Measurements from ENCODE around the gene LAMC1. TPM values are rescaled to one million over a fixed set of nuclear protein-coding genes. Genes with fewer than 3 reads are reported as not detected.
A peak's percentile ranks its signal among the peaks of the same experiment; 100 is the strongest.

Gene LAMC1
- total and polyA plus RNA-seq, 5 donors from 2014 or later, result 1.1 TPM; not detected in 4

GRCh38 chr1:183178545-183178944 is 155.3 kb downstream of the LAMC1 start:
- Histone ChIP-seq H3K4me3 (ENCODE audit: low read depth, low read length) (no peak overlapping the region), H3K27ac (ENCODE audit: insufficient read depth, low read length, poor library complexity, severe bottlenecking) (no peak overlapping the region), H3K9me3 (ENCODE audit: control insufficient read depth in 2 of 2, low read length in 2 of 2) (no peaks in the 10 kb centered on the region), H3K36me3 (ENCODE audit: control insufficient read depth, insufficient read depth, low read length) (no peaks in the 10 kb centered on the region), H3K27me3 (ENCODE audit: control insufficient read depth, insufficient read depth, low read length) (no peaks in the 10 kb centered on the region), H3K4me1 (ENCODE audit: control insufficient read depth, insufficient read depth, low read length, poor library complexity, severe bottlenecking) (no peaks in the 10 kb centered on the region)
- H3K27me3 Mint-ChIP-seq, result no peaks in the 10 kb centered on the region
- H3K36me3 Mint-ChIP-seq, result no peaks in the 10 kb centered on the region
- ATAC-seq (ENCODE audit: low read depth in 2 of 2) (no peak), DNase-seq (no peak)
- no peak overlapping the region for H3K4me3 Mint-ChIP-seq
- H3K27ac Mint-ChIP-seq, result no peak overlapping the region
- peaks cover 0 to 9% (median 0%) of the 10 kb centered on the region in 4 donors for H3K4me1 Mint-ChIP-seq
- H3K9me3 Mint-ChIP-seq, result no peaks in the 10 kb centered on the region

- peaks cover 1% of the 10 kb centered on the region for H3K27me3 Mint-ChIP-seq
- Histone ChIP-seq H3K4me3 (ENCODE audit: low read depth, low read length) (no peak overlapping the region), H3K36me3 (ENCODE audit: control insufficient read depth, insufficient read depth, low read length) (no peaks in the 10 kb centered on the region), H3K4me1 (ENCODE audit: control insufficient read depth, insufficient read depth, low read length, poor library complexity, severe bottlenecking) (no peaks in the 10 kb centered on the region), H3K27ac (ENCODE audit: insufficient read depth, low read length, poor library complexity, severe bottlenecking) (no peak overlapping the region), H3K9me3 (ENCODE audit: control insufficient read depth in 2 of 2, low read length in 2 of 2) (no peaks in the 10 kb centered on the region), H3K27me3 (ENCODE audit: control insufficient read depth, insufficient read depth, low read length) (no peaks in the 10 kb centered on the region)
- H3K4me3 Mint-ChIP-seq, result no peak overlapping the region
- H3K4me1 Mint-ChIP-seq, result peaks cover 0 to 9% (median 0%) of the 10 kb centered on the region in 4 donors
- ATAC-seq (ENCODE audit: low read depth in 2 of 2) (no peak), DNase-seq (no peak)
- H3K9me3 Mint-ChIP-seq, result no peaks in the 10 kb centered on the region
- no peaks in the 10 kb centered on the region for H3K36me3 Mint-ChIP-seq
- H3K27ac Mint-ChIP-seq, result no peak overlapping the region
Observed at GRCh38 chr1:183179033-183179432, 155.8 kb downstream of the LAMC1 start.

GRCh38 chr1:183180218-183180617 is 157.0 kb downstream of the LAMC1 start:
- no peaks in the 10 kb centered on the region for H3K36me3 ChIP-seq (ENCODE audit: control insufficient read depth, insufficient read depth, low read length)
- no peaks in the 10 kb centered on the region for H3K4me1 ChIP-seq (ENCODE audit: control insufficient read depth, insufficient read depth, low read length, poor library complexity, severe bottlenecking)
- H3K9me3 ChIP-seq (ENCODE audit: control insufficient read depth in 2 of 2, low read length in 2 of 2), result no peaks in the 10 kb centered on the region
- DNase-seq (no peak), ATAC-seq (ENCODE audit: low read depth in 2 of 2) (no peak)
- peaks cover 11% of the 10 kb centered on the region for H3K27me3 Mint-ChIP-seq
- H3K27ac ChIP-seq (ENCODE audit: insufficient read depth, low read length, poor library complexity, severe bottlenecking), result no peak overlapping the region
- no peak overlapping the region for H3K27ac Mint-ChIP-seq
- H3K4me3 ChIP-seq (ENCODE audit: low read depth, low read length), result no peak overlapping the region
- peaks cover 0 to 9% (median 0%) of the 10 kb centered on the region in 4 donors for H3K4me1 Mint-ChIP-seq
- no peaks in the 10 kb centered on the region for H3K27me3 ChIP-seq (ENCODE audit: control insufficient read depth, insufficient read depth, low read length)
- no peaks in the 10 kb centered on the region for H3K9me3 Mint-ChIP-seq
- no peak overlapping the region for H3K4me3 Mint-ChIP-seq
- no peaks in the 10 kb centered on the region for H3K36me3 Mint-ChIP-seq

GRCh38 chr1:183180634-183181056 is 157.4 kb downstream of the LAMC1 start:
- no peak overlapping the region for H3K4me3 Mint-ChIP-seq
- no peak for ATAC-seq (ENCODE audit: low read depth in 2 of 2)
- H3K4me1 Mint-ChIP-seq, result peaks cover 0 to 9% (median 0%) of the 10 kb centered on the region in 4 donors

GRCh38 chr1:183185941-183186490 is 162.8 kb downstream of the LAMC1 start, which contains the start of gene LAMC2:
Gene LAMC2, plus strand, starts transcription at chr1:183186264. Its CDS starts 89 bp downstream, at chr1:183186353.
- no peaks in the 10 kb centered on the region for H3K36me3 Mint-ChIP-seq

More at GRCh38 chr1:183180634-183181056, 157.4 kb downstream of the LAMC1 start:
- H3K27ac ChIP-seq (ENCODE audit: insufficient read depth, low read length, poor library complexity, severe bottlenecking), result no peak overlapping the region
- peaks cover 1% of the 10 kb centered on the region for H3K27me3 ChIP-seq (ENCODE audit: control insufficient read depth, insufficient read depth, low read length)
- no peak for DNase-seq
- H3K27ac Mint-ChIP-seq, result no peak overlapping the region
- no peaks in the 10 kb centered on the region for H3K36me3 Mint-ChIP-seq
- H3K9me3 ChIP-seq (ENCODE audit: control insufficient read depth in 2 of 2, low read length in 2 of 2), result no peaks in the 10 kb centered on the region
- H3K36me3 ChIP-seq (ENCODE audit: control insufficient read depth, insufficient read depth, low read length), result no peaks in the 10 kb centered on the region
- no peaks in the 10 kb centered on the region for H3K9me3 Mint-ChIP-seq
- H3K4me3 ChIP-seq (ENCODE audit: low read depth, low read length), result no peak overlapping the region
- H3K27me3 Mint-ChIP-seq, result peaks cover 11% of the 10 kb centered on the region
- H3K4me1 ChIP-seq (ENCODE audit: control insufficient read depth, insufficient read depth, low read length, poor library complexity, severe bottlenecking), result no peaks in the 10 kb centered on the region

GRCh38 chr1:183186841-183187240 is 163.6 kb downstream of the LAMC1 start:
- Histone ChIP-seq H3K9me3 (ENCODE audit: control insufficient read depth in 2 of 2, low read length in 2 of 2) (no peaks in the 10 kb centered on the region), H3K27ac (ENCODE audit: insufficient read depth, low read length, poor library complexity, severe bottlenecking) (no peak overlapping the region), H3K36me3 (ENCODE audit: control insufficient read depth, insufficient read depth, low read length) (no peaks in the 10 kb centered on the region), H3K4me1 (ENCODE audit: control insufficient read depth, insufficient read depth, low read length, poor library complexity, severe bottlenecking) (no peaks in the 10 kb centered on the region), H3K27me3 (ENCODE audit: control insufficient read depth, insufficient read depth, low read length) (peaks cover 4% of the 10 kb centered on the region), H3K4me3 (ENCODE audit: low read depth, low read length) (no peak overlapping the region)
- peaks cover 27% of the 10 kb centered on the region for H3K27me3 Mint-ChIP-seq
- no peaks in the 10 kb centered on the region for H3K36me3 Mint-ChIP-seq
- DNase-seq, result no peak
- H3K4me3 Mint-ChIP-seq, result no peak overlapping the region
- H3K27ac Mint-ChIP-seq, result no peak overlapping the region
- no peak for ATAC-seq (ENCODE audit: low read depth in 2 of 2)
- no peaks in the 10 kb centered on the region for H3K9me3 Mint-ChIP-seq
- H3K4me1 Mint-ChIP-seq, result peaks cover 0 to 4% (median 0%) of the 10 kb centered on the region in 4 donors

More at GRCh38 chr1:183185941-183186490, 162.8 kb downstream of the LAMC1 start, which contains the start of gene LAMC2:
- Mint-ChIP-seq H3K4me1 (peaks cover 0 to 5% (median 0%) of the 10 kb centered on the region in 4 donors), H3K4me3 (peak within 1 kb of the TSS in 1 of 4 donors; percentile 39), H3K9me3 (no peaks in the 10 kb centered on the region), H3K27ac (no peak within 1 kb of the TSS), H3K27me3 (peaks cover 25% of the 10 kb centered on the region)
- H3K36me3 ChIP-seq (ENCODE audit: control insufficient read depth, insufficient read depth, low read length), result no peaks in the 10 kb centered on the region
- peak in 1 of 2 donors; percentile 16 for ATAC-seq (ENCODE audit: low read depth in 2 of 2)
- no peak within 1 kb of the TSS for H3K4me3 ChIP-seq (ENCODE audit: low read depth, low read length)
- H3K27ac ChIP-seq (ENCODE audit: insufficient read depth, low read length, poor library complexity, severe bottlenecking), result no peak within 1 kb of the TSS
- H3K9me3 ChIP-seq (ENCODE audit: control insufficient read depth in 2 of 2, low read length in 2 of 2), result no peaks in the 10 kb centered on the region
- H3K4me1 ChIP-seq (ENCODE audit: control insufficient read depth, insufficient read depth, low read length, poor library complexity, severe bottlenecking), result no peaks in the 10 kb centered on the region
- peaks cover 4% of the 10 kb centered on the region for H3K27me3 ChIP-seq (ENCODE audit: control insufficient read depth, insufficient read depth, low read length)
- DNase-seq, result peak in 1 of 3 donors; percentile 41

GRCh38 chr1:183188240-183188639 is 165.0 kb downstream of the LAMC1 start:
- no peaks in the 10 kb centered on the region for H3K9me3 ChIP-seq (ENCODE audit: control insufficient read depth in 2 of 2, low read length in 2 of 2)
- H3K27ac Mint-ChIP-seq, result no peak overlapping the region

GRCh38 chr1:183191833-183192232 is 168.6 kb downstream of the LAMC1 start:
- Histone ChIP-seq H3K4me3 (ENCODE audit: low read depth, low read length) (no peak overlapping the region), H3K27me3 (ENCODE audit: control insufficient read depth, insufficient read depth, low read length) (peaks cover 2% of the 10 kb centered on the region), H3K4me1 (ENCODE audit: control insufficient read depth, insufficient read depth, low read length, poor library complexity, severe bottlenecking) (no peaks in the 10 kb centered on the region), H3K27ac (ENCODE audit: insufficient read depth, low read length, poor library complexity, severe bottlenecking) (no peak overlapping the region), H3K36me3 (ENCODE audit: control insufficient read depth, insufficient read depth, low read length) (no peaks in the 10 kb centered on the region), H3K9me3 (ENCODE audit: control insufficient read depth in 2 of 2, low read length in 2 of 2) (no peaks in the 10 kb centered on the region)
- Mint-ChIP-seq H3K27ac (no peak overlapping the region), H3K9me3 (no peaks in the 10 kb centered on the region), H3K4me3 (no peak overlapping the region), H3K4me1 (peaks cover 0 to 11% (median 7%) of the 10 kb centered on the region in 4 donors), H3K36me3 (no peaks in the 10 kb centered on the region), H3K27me3 (peaks cover 11% of the 10 kb centered on the region)
- ATAC-seq (ENCODE audit: low read depth in 2 of 2) (no peak), DNase-seq (no peak)

More at GRCh38 chr1:183188240-183188639, 165.0 kb downstream of the LAMC1 start:
- Histone ChIP-seq H3K27ac (ENCODE audit: insufficient read depth, low read length, poor library complexity, severe bottlenecking) (no peak overlapping the region), H3K4me1 (ENCODE audit: control insufficient read depth, insufficient read depth, low read length, poor library complexity, severe bottlenecking) (no peaks in the 10 kb centered on the region), H3K36me3 (ENCODE audit: control insufficient read depth, insufficient read depth, low read length) (no peaks in the 10 kb centered on the region), H3K4me3 (ENCODE audit: low read depth, low read length) (no peak overlapping the region), H3K27me3 (ENCODE audit: control insufficient read depth, insufficient read depth, low read length) (peaks cover 4% of the 10 kb centered on the region)
- Mint-ChIP-seq H3K36me3 (no peaks in the 10 kb centered on the region), H3K4me1 (peaks cover 0 to 4% (median 0%) of the 10 kb centered on the region in 4 donors), H3K27me3 (peaks cover 27% of the 10 kb centered on the region), H3K4me3 (no peak overlapping the region), H3K9me3 (no peaks in the 10 kb centered on the region)
- no peak for DNase-seq
- no peak for ATAC-seq (ENCODE audit: low read depth in 2 of 2)
